GM19099 (cell line): Measurements from ENCODE around the gene ADAMTS17.

Experiments used
- POLR2A ChIP-seq: IDR thresholded peaks from 3 replicates; pipeline ENCODE4 v1.6.1; 2011; ENCODE audit warnings: low read depth; ENCODE audit not compliant: insufficient read length; ENCODE audit errors: extremely low read depth

The ADAMTS17 gene

GRCh38 chr15:99970891-99971430 lies 370.8 kb downstream of the ADAMTS17 start:
- TF ChIP-seq POLR2A = no peak

DNA sequence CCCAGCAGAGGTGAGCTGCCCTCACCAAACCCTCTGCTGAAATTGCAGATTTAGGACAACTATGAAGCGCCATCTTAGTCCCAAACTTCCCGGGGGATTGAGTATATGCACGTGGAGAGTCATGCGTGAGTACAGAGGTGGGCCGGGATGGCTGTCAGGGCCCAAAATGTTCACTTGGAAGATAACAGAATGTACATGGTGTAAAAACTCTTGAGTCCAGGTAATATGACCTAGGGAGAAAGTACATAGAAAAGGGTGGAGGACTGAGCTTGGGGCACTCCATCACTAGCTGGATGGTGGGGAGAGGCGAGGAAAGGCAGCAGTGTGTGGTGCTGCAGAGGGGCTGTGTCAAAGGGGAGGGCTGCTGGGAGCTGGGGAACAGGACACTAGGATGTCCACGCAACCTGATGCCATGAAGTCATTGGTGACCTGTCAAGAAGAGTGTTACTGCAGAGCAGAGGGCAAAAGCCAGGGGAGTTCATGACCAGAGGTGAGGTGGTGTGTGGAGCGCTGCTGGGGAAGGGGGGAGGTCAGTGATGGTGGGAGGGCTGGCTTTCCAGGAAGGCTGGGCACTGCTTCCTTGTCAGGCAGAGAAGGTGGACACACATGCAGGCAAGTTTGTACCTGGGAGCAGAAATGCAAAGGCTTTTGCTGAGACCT lies 372.4 kb downstream of the ADAMTS17 start:
- TF ChIP-seq POLR2A = no peak

- TF ChIP-seq POLR2A = no peak
These were observed 373.9 kb downstream of the ADAMTS17 start for GRCh38 chr15:99967841-99968371.

DNA sequence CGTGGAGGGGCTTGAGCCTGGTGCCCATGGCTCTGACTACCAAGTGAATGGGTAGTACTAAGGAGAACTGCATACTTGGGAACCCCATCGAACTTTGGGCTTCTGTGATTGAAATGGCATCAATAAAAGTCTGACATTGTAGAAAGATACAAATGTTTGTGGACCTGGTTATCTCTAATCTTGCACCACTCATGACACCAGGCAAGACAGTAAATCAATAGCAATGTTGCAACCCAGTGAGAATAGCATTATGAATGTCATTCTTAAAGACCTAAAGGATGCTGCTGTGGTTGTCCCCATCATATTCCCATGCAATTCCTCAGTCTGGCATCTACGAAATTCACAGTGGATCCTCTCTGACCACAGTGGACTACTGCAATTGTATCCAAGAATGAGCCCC lies 375.0 kb downstream of the ADAMTS17 start:
- no peak for TF ChIP-seq POLR2A

GRCh38 chr15:99965376-99965775 lies 376.4 kb downstream of the ADAMTS17 start:
- no peak for TF ChIP-seq POLR2A

- no peak for TF ChIP-seq POLR2A
These were observed 377.8 kb downstream of the ADAMTS17 start for GRCh38 chr15:99963976-99964375.

GRCh38 chr15:99963096-99963825 lies 378.5 kb downstream of the ADAMTS17 start:
- no peak for TF ChIP-seq POLR2A

- TF ChIP-seq POLR2A = no peak
These were observed 379.7 kb downstream of the ADAMTS17 start for GRCh38 chr15:99962006-99962561.

- TF ChIP-seq POLR2A = no peak
These were observed 380.7 kb downstream of the ADAMTS17 start for GRCh38 chr15:99961011-99961441.

DNA sequence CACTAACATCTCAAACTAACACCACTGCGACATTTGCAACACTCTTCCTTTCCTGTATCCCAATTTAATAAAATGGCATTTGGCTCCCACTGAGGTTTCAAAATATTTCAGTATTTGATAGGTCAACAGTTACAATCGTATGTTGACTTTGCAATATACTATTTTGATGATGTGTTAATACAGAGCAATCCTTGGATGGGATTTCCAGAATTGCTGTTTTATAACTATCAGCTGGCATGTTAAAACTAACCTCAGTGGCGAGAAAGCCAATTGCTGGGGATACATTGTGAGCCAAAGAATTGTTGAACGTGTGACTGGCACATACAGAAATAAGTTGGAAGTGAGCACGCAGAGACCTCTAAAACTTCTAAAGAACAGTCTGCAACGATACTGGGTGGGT lies 382.4 kb downstream of the ADAMTS17 start:
- TF ChIP-seq POLR2A = no peak

DNA sequence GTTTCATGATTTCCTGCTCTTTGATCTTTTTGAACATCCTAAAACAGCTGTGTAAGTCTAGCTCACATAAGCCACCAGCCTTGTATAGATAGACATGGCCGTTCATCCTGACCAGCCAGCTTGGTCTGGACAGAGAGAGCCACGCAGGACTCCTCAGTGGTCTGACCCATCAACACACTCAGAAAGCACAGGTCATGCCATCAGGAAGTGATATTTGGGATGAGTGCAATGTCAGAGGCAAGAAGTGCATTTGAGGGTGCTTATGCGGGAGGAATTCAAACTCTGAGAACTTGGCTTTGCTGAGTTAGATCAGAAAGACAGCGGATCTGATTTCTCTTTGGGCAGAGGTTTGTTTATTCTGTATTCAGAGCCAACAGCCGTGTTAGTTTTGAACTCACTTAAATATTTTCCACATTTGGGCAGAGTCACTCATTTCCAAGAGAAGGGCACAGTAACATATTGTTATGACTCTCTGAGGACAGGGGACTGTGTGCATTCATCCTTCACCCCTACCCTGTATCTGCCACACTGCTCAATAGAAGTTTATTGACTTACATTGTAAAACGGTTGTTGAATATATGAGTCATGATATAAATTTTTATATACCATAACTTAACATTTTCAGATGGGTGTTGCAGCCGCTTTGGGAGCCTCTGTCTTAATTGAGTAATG lies 383.2 kb downstream of the ADAMTS17 start:
- TF ChIP-seq POLR2A = no peak

- no peak for TF ChIP-seq POLR2A
These were observed 384.1 kb downstream of the ADAMTS17 start for GRCh38 chr15:99957642-99958013.

DNA sequence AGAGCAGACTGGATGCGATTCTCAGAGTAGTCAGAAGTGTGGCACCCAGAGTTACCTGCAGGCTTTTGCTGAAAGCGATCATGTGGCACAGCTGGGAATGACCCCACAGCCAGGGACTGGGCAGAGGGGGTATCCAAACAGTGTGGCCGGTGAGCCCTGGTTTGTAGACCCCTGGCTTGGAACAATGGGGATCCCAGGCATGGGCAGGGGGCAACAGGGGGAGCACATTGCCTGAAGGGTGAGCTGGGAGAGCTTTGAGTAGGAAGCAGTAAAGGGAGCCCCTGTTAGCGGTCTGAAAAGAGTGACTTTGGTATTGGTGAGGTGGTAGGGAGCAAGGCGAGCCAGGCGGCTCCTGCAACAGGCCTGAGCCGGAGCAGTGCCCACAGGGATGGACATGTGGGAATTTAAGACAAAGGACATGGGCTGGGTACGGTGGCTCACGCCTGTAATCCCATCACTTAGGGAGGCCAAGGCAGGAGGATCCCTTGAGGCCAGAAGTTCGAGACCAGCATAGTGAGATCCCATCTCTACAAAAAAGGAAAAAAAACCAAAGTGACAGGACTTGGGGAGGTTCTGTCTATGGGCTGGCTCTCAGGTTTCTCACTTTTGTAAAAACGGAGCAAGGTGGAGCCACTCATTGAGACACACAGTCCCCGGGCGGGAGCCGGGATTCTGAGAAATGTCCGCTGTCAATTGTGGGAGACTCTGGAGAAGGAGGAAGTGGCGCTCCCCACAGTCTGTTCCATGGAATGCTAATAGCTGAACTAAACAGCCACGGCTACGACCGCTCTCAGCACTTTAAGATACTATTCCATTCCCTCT lies 384.7 kb downstream of the ADAMTS17 start:
- TF ChIP-seq POLR2A = no peak
